GF-D8 (cell line): Measurements from ENCODE around the gene UST.

Source experiments
- DNase-seq: peaks from one replicate; lab custom pipeline; 2025; lab: John Stamatoyannopoulos, UW

UST gene

DNA sequence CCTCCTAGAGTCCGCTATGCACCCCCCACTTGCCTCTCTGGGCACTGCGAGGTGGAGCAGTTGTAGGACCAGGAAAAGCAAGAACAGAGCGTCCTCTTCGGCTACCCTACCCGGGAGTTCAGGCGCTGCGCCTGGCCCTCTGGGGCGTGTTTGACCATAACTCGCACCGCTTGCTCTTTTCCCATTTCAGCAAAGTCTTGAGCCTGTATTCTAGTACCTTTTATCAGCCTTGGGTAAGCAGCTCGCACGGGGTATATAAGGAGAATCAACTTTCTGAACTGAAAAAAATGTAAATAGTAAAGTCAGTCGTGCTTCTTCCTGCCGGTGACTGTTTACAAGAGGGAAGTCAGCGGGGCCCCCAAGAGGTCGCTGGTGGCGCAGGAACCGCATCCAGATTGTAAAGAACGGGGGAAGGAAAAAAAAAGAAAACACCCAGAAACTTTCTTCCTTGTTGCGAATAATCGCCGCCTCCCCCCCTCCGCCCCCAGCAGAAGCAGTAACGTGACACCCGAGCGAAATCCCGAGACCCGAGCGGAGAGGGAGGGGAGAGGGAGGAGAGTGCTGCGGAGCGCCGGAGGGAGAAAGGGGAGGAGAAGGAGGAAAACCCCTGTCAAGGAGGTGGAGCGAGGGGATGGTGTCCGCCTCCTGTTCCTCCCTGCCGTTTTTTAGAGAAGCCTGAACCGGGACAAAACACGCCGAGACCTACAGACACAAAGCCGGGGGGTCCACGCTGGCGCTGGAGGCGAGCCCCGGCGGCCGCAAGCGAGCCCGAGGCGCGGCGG lies at the start of gene UST:
TSS of gene UST (plus strand) at position 668 of the 782 bp plus-strand sequence. CDS start 401 bp downstream, outside the sequence.
- DNase-seq: no peak

DNA sequence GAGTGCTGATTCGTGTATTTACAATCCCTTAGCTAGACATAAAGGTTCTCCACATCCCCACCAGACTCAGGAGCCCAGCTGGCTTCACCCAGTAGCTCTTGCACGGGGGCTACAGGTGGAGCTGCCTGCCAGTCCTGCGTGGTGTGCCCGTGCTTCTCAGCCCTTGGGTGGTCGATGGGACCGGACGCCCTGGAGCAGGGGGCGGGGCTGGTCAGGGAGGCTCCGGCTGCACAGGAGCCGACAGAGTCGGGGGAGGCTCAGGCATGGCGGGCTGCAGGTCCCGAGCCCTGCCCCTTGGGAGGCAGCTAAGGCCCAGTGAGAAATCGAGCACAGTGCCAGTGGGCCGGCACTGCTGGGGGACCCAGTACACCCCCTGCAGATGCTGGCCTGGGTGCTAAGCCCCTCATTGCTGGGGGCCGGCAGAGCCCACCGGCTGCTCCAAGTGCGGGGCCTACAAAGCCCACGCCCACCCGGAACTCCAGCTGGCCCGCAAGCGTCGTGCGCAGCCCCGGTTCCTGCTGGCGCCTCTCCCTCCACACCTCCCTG lies 48.9 kb upstream of the UST start:
- DNase-seq: no peak

DNA sequence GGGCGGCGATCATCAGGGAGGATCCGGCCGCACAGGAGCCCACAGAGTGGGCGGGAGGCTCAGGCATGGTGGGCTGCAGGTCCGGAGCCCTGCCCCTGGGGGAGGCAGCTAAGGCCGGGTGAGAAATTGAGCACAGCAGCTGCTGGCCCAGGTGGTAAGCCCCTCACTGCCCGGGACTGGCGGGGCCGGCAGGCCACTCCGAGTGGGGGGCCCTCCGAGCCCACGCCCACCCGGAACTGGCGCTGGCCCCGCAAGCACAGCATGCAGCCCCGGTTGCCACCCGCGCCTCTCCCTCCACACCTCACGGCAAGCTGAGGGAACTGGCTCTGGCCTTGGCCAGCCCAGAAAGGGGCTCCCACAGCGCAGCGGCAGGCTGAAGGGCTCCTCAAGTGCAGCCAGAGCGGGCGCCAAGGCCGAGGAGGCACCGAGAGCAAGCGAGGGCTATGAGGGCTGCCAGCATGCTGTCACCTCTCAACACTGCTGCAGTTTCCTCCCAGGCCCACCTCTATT lies 48.1 kb upstream of the UST start:
- no peak for DNase-seq

DNA sequence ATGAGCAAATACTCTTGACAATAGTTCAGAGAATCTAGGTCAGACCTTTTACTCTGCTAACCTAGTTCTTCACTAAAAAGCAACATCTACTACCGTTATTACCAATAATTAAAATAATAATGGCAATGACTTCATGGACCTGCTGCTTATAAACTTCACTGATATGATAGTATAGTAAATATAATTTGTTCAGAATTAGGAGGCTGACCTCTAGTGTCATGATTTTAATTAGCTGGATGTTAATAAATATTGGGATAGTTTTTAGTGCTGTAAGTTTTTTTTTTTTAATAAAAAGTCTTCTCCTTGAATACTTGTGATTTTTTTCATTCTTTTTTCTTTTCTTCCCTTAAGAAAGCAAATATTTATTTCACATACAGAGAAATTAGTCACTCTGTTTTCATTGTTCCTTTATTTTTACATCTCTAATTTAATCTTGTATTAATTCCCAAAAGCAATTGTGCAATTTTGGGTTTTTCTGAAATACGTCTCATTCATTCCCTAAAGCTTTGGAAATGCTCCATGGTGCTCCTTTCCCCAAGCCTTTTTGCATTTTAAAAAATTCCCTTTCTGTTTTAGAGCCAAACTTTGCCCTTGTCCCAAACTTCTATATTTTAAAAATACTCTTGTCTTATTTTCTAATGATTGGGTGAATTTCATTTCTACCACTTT lies 46.6 kb upstream of the UST start:
- no peak for DNase-seq

DNA sequence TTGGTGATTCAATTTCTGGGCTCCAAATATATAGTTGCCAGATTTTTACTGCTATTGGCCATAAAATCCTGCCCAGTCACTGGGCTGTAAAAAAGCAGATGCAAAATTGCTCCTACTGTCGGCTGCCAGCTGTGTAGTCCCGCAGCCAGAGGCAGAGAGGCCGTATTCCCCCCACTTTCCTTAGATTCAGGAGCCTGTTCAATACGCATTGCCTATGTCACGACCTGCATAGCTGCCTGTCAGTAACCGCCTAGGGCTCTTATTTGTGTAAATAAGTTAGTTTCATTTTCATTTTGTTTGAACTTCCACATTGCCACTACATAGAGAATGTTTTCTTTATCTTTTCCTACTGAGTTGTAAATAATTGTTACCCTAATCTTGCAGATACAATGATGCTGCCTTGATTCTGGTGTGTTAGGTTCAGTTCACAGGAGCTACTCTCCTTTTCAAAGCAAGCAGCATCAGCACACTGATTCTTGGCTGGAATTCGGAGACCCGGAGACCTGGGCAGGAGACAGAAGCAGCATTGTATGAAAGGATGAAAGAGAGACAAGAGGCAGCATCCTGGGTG lies 46.0 kb upstream of the UST start:
- no peak for DNase-seq

- no peak for DNase-seq
These were observed 45.5 kb upstream of the UST start for GRCh38 chr6:148701375-148701774.

GRCh38 chr6:148703900-148704299 lies 42.9 kb upstream of the UST start:
- DNase-seq: no peak

GRCh38 chr6:148704400-148705246 lies 42.2 kb upstream of the UST start:
- DNase-seq: no peak

GRCh38 chr6:148708707-148709106 lies 38.1 kb upstream of the UST start:
- no peak for DNase-seq

GRCh38 chr6:148709577-148709976 lies 37.3 kb upstream of the UST start:
- no peak for DNase-seq

- no peak for DNase-seq
These were observed 34.8 kb upstream of the UST start for GRCh38 chr6:148711833-148712654.

- DNase-seq: no peak
These were observed 33.6 kb upstream of the UST start for GRCh38 chr6:148713033-148713738.

- DNase-seq: no peak
These were observed 32.9 kb upstream of the UST start for GRCh38 chr6:148713921-148714320.

DNA sequence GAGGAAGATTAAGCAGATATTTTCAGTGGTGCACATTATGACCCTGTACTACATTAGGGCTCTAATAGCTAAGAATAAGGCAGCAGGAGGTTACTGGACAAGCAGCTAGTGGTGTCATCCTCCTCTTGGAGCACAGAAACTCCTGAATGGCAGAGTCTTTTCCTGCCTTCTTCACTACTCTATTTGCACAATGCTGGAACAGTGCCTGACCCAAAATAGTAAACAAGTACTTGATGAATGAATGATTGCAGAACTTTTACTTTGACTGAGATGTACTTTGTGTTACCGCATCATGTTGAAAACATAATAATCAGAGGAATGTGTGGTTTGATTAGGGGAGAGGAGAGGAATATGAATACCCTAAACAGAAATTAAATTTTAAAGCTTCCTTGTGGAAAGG lies 30.0 kb upstream of the UST start:
- DNase-seq: no peak

DNA sequence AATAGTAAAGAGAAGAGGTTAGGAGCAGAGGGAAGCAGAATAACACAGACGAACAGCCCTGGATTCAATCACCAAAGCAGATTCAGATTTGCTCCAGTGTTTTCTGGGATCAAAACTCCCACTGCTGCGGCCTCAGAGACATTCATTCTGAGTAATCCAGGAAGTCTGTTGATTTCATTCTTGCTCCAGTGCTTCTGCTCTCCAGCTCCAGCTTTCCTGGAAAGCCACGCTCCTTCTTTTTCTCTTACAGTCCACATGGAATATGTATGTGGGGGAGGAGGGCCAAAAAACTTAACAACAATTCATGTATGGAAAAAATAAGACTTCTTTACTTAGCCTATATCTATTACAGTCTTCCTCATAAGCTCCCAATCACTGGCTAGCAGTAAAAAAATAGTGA lies 26.4 kb upstream of the UST start:
- no peak for DNase-seq

GRCh38 chr6:148720897-148721296 lies 25.9 kb upstream of the UST start:
- no peak for DNase-seq

GRCh38 chr6:148723484-148723883 lies 23.3 kb upstream of the UST start:
- no peak for DNase-seq

DNA sequence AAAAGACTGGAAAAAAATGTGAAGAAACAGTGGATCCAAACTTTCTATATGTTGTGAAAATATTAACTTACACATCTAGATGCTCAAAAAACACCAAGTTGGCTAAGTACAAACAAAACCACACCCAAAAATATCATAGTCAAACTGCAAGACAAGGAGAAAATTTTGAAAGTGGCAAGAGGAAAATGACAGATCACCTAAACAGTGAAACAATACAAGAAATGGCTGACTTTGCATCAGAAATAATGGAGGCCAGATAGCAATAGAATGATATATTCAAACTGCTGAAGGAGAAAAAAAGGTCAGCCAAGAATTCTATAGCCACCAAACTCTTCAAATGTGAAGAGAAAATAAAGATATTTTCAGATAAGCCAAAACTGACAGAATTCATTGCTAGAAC lies 22.4 kb upstream of the UST start:
- no peak for DNase-seq

DNA sequence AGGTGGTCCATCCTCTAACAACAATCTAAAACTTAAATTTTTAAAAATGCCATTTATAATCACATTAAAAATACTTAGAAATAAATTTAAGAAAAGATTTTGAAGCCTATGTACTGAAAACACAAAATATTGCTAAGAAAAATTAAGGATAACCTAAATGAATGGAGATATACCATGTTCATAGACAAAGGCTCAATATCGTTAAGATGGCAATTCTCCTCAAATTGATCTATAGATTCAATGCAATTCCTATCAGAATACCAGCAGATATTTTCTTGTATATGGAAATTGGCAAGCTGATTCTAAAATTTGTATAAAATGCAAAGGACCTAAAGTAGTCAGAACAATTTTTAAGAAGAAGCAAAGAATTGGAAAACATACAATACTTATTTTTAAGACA lies 19.7 kb upstream of the UST start:
- DNase-seq: no peak

DNA sequence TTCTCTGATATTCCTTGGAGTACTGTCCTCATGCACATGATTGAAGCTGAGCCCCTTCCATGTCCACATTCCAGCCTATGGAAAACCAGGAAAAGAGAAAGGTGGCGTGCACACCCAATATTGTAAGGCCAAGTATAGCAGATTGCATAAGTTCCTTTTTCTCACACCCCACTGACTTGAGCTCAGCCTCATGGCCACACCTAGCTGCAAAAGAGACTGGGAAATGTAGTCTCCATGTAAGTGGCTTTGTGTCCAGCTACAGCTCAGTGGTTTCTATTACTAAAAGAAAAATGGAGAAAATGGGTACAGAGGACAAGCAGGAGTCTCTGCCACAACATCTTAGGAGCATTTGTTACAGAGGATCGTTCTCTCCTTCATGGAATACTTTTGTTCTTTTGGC lies 10.8 kb upstream of the UST start:
- no peak for DNase-seq
